GM19238 (cell line): ENCODE data around the gene DMRTA1.
"Not testable (repeated sequence)": the region's sequence is repeated elsewhere in the genome, so short reads cannot be mapped to it uniquely, and the experiment has no call there.

ENCODE experiments used
- DNase-seq: peaks from one replicate; pipeline ENCODE4 v3.0.0; 2011; ENCODE audit warnings: low spot score; ENCODE audit not compliant: insufficient read length

Gene DMRTA1

DNA sequence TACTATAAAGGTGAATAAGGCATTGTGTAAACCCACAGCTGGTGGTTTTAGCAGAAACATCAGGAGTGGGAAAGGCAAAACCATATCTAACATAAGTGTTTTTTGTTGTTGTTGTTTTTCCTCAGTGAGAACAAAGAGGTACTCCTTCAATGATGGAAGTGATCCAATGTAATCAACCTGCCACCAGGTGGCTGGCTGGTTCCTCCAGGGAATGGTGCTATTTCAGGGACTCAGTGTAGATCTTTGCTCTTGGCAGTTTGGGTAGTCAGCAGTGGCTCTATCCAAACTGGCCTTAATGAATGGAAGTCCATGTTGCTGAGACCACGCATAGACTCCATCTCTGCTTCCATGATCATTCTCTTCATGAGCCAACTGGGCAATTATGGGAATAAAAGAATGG lies 10.8 kb downstream of the DMRTA1 start:
- DNase-seq: no peak

GRCh38 chr9:22463205-22463604 lies 16.6 kb downstream of the DMRTA1 start:
- no peak for DNase-seq

DNA sequence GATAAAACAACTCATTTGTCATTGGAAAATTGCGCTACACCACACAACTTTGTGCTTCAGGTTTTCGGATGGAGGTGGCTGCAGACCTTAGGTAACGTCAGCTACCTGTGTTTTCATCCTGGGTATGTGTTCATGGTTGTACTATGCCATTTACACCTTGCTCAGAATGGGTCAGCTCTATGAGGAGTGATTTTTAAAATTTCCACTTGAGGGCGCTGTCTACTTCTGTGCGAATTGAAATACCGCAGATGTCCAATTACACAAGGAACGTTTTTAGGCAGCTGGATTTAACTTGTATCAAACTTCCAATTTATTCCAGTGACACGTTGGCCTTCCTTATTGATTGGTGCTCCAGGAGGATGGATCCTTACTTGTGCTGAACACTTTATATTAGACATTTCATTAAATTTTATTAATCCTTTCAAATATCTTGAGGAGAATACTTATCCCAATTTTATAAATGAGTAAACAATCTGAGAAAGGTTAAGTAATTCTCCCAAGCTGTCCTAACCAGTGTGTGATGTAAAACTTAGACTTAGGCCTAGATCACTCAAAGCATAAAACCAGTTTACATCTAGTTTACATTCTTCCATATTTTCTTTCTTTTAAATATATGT lies 23.4 kb downstream of the DMRTA1 start:
- DNase-seq: no peak

DNA sequence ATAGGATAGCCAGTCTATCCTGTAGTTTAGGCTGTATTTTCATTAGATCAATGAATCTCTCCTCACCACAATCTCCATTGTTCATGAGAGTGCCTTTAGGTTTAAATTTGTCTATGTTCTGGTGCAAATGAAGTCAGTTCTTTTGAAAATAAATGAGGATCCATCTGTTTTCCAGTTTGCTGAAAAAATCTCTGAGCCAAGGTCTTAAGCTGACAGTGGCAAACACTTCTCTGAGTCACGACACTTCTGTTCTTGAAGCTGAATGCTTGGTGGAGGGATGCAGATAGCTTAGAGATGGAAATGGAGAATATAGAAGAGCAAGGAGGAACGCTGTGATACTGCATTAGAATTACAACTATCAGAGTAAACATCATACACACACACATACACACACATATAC lies 34.9 kb downstream of the DMRTA1 start:
- DNase-seq: no peak

- no peak for DNase-seq
These were observed 37.0 kb downstream of the DMRTA1 start for GRCh38 chr9:22483528-22484070.

DNA sequence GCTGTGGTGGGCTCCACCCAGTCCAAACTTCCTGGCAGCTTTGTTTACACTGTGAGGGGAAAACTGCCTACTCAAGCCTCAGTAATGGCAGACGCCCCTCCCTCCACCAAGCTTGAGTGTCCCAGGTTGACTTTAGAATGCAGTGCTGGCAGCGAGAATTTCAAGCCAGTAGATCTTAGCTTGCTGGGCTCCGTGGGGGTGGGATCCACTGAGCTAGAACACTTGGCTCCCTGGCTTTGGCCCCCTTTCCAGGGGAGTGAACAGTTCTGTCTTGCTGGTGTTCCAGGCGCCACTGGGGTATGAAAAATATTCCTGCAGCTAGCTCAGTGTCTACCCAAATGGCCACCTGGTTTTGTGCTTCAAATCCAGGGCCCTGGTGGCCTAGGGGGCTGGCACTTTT lies 49.6 kb downstream of the DMRTA1 start:
- DNase-seq: not testable (repeated sequence)
